A549 (cell line): Measurements from ENCODE around the gene CLDN14.

Experiments used
- KDM5A ChIP-seq: fragments of 200-600 bp; sonication (generic); IDR thresholded peaks from 2 replicates; pipeline ENCODE4 v1.6.1; 2016; ENCODE audit warnings: antibody characterized with exemption, mild to moderate bottlenecking
- TF ChIP-seq, protein P1 (sequence below): fragments of >200 bp; sonication (Bioruptor Twin); formaldehyde crosslinking; IDR thresholded peaks from 3 replicates; pipeline ENCODE4 v1.6.1; 2016

DNA sequence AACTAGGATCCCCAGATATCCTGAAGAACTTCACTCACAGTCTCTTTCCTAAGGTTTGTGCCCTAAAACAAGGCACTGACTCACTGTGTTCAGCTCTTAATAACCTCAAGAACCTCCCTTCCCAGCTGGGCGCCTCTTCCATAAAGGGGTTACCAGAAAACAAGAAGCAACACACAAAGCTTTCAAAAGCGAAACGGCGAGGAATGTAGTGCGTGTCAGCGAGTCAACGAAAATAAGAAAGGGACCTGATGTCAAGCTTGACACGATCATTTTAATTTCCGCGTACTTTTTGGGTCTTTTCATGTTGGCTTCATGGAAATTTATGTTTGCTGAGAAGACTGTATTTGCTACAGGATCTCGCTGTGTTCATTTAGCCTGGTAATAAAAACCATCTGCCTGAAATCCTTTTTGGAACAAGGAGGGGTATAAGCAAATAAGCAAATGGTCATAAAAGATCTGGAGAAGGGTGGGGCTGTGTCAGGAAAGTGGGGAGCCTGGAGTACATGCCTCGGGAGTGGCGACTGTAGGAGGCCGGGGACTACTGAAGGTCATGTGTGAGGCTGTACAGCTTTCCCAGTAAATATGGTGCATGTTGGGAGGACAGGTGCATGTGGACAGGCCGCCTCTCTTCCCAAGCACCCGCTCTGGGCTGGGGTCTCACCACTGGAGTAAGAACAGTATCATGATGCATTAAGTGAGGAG is 11.4 kb upstream of the CLDN14 start:
- TF ChIP-seq, protein P1, sequence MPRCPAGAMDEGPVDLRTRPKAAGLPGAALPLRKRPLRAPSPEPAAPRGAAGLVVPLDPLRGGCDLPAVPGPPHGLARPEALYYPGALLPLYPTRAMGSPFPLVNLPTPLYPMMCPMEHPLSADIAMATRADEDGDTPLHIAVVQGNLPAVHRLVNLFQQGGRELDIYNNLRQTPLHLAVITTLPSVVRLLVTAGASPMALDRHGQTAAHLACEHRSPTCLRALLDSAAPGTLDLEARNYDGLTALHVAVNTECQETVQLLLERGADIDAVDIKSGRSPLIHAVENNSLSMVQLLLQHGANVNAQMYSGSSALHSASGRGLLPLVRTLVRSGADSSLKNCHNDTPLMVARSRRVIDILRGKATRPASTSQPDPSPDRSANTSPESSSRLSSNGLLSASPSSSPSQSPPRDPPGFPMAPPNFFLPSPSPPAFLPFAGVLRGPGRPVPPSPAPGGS, result no peak
- TF ChIP-seq KDM5A, result no peak
